HG02885 (cell line): ENCODE measurements around the gene MARVELD1.
"Not testable (repeated sequence)": the region's sequence is repeated elsewhere in the genome, so short reads cannot be mapped to it uniquely, and the experiment has no call there.

ENCODE experiments used
- ATAC-seq: cut with Tn5 transposase; IDR thresholded peaks from one replicate; pipeline ENCODE4 v1.9.1; 2021; ENCODE audit warnings: mild to moderate bottlenecking; ENCODE audit not compliant: unreplicated experiment, poor library complexity

MARVELD1 gene

GRCh38 chr10:97713339-97713825, at the start of gene MARVELD1:
Gene MARVELD1 (plus strand): TSS chr10:97713730. CDS start chr10:97713877, 147 bp downstream.
- no peak for ATAC-seq

- no peak for ATAC-seq
Observed at GRCh38 chr10:97664282-97664850, 49.2 kb upstream of the MARVELD1 start.

- ATAC-seq = no peak
Observed at GRCh38 chr10:97666992-97667391, 46.5 kb upstream of the MARVELD1 start.

GRCh38 chr10:97667463-97667862, 46.1 kb upstream of the MARVELD1 start:
- ATAC-seq = no peak

- ATAC-seq = no peak
Observed at GRCh38 chr10:97669571-97669970, 44.0 kb upstream of the MARVELD1 start.

GRCh38 chr10:97673736-97674525, 39.6 kb upstream of the MARVELD1 start:
- no peak for ATAC-seq

GRCh38 chr10:97675222-97675621, 38.3 kb upstream of the MARVELD1 start:
- no peak for ATAC-seq

- ATAC-seq = peak; percentile 74
Observed at GRCh38 chr10:97676770-97677581, 36.6 kb upstream of the MARVELD1 start.

GRCh38 chr10:97679594-97679993, 33.9 kb upstream of the MARVELD1 start:
- ATAC-seq = no peak

GRCh38 chr10:97682042-97682441, 31.5 kb upstream of the MARVELD1 start:
- no peak for ATAC-seq

- ATAC-seq = no peak
Observed at GRCh38 chr10:97683556-97684367, 29.8 kb upstream of the MARVELD1 start.

- not testable (repeated sequence) for ATAC-seq
Observed at GRCh38 chr10:97684368-97684713, 29.2 kb upstream of the MARVELD1 start.

- no peak for ATAC-seq
Observed at GRCh38 chr10:97684866-97685394, 28.6 kb upstream of the MARVELD1 start.

GRCh38 chr10:97685395-97685958, 28.1 kb upstream of the MARVELD1 start:
- no peak for ATAC-seq

- ATAC-seq = no peak
Observed at GRCh38 chr10:97686301-97686961, 27.1 kb upstream of the MARVELD1 start.

- ATAC-seq = peak; percentile 94
Observed at GRCh38 chr10:97686962-97687784, 26.4 kb upstream of the MARVELD1 start, which contains the start of gene AVPI1. Gene AVPI1 (minus strand): TSS chr10:97687241. CDS start chr10:97679905, 7,336 bp downstream.

- no peak for ATAC-seq
Observed at GRCh38 chr10:97687785-97688781, 25.4 kb upstream of the MARVELD1 start.
